Measurements from ENCODE around the gene MRPL43. TPM values are rescaled to one million over a fixed set of nuclear protein-coding genes. Genes with fewer than 3 reads are reported as not detected.

The MRPL43 gene
- total and polyA plus RNA-seq, 2 experiments from 2014 or later, result 60.4 to 126 TPM

GRCh38 chr10:101020427-101021075 is 33.3 kb upstream of the MRPL43 start:
- no peaks in the 10 kb centered on the region for H4K20me1 ChIP-seq (replicated peaks; ENCODE audit: insufficient read depth)
- Mint-ChIP-seq H3K27me3 (ENCODE audit: insufficient read depth, low read depth, poor library complexity) (peaks cover 54% of the 10 kb centered on the region), H3K9me3 (no peaks in the 10 kb centered on the region), H3K27ac (no peak overlapping the region), H3K4me3 (no peak overlapping the region), H3K36me3 (ENCODE audit: low read depth) (no peaks in the 10 kb centered on the region; the same call in 2 of the 3 replicates), H3K4me1 (peaks cover 5% of the 10 kb centered on the region; the same call in 2 of the 3 replicates)
- no peaks in the 10 kb centered on the region for H3F3A ChIP-seq (replicated peaks; ENCODE audit: low read depth)
- H3K9me2 ChIP-seq (ENCODE audit: insufficient read depth), result no peaks in the 10 kb centered on the region
- H3K4me1 ChIP-seq (ENCODE audit: insufficient read depth), result peaks cover 9% of the 10 kb centered on the region; the same call in 1 of the 2 replicates
- no peak overlapping the region for H2AFZ ChIP-seq
- no peaks in the 10 kb centered on the region for H3K79me2 ChIP-seq (replicated peaks; ENCODE audit: insufficient read depth)
- no peak overlapping the region for H3K4me3 ChIP-seq
- ATAC-seq (no peak), DNase-seq (ENCODE audit: low spot score) (no peak)
- H3K4me2 ChIP-seq, result no peak overlapping the region
- H3K27ac ChIP-seq (ENCODE audit: low read depth), result no peak overlapping the region
- no peaks in the 10 kb centered on the region for H3K36me3 ChIP-seq (ENCODE audit: insufficient read depth)
- no peak for TF ChIP-seq EZH2 (IDR thresholded peaks at IDR 0.05; ENCODE audit: low read depth, unreplicated experiment)
- no peak for TF ChIP-seq REST (IDR thresholded peaks at IDR 0.05; ENCODE audit: unreplicated experiment)
- no peak for TF ChIP-seq ZNF462 (CRISPR knock-in tag; IDR thresholded peaks at IDR 0.05)
- TF ChIP-seq, protein P1, sequence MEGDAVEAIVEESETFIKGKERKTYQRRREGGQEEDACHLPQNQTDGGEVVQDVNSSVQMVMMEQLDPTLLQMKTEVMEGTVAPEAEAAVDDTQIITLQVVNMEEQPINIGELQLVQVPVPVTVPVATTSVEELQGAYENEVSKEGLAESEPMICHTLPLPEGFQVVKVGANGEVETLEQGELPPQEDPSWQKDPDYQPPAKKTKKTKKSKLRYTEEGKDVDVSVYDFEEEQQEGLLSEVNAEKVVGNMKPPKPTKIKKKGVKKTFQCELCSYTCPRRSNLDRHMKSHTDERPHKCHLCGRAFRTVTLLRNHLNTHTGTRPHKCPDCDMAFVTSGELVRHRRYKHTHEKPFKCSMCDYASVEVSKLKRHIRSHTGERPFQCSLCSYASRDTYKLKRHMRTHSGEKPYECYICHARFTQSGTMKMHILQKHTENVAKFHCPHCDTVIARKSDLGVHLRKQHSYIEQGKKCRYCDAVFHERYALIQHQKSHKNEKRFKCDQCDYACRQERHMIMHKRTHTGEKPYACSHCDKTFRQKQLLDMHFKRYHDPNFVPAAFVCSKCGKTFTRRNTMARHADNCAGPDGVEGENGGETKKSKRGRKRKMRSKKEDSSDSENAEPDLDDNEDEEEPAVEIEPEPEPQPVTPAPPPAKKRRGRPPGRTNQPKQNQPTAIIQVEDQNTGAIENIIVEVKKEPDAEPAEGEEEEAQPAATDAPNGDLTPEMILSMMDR (conservative IDR thresholded peaks at IDR 0.05; ENCODE audit: low read depth in 2 of 2), result no peak
- peaks cover 51% of the 10 kb centered on the region for H3K27me3 ChIP-seq (ENCODE audit: insufficient read depth)
